ENCODE data around the gene VIL1.
A peak's percentile ranks its signal among the peaks of the same experiment; 100 is the strongest.

VIL1 gene

GRCh38 chr2:218405086-218405745, 13.7 kb upstream of the VIL1 start:
- Histone ChIP-seq H3K27ac (peak overlapping the region; percentile 99), H3K4me1 (ENCODE audit: control insufficient read depth in 1 of 2, insufficient read depth in 1 of 2, low read depth in 1 of 2, low read length in 1 of 2) (peaks cover 72 to 74% of the 10 kb centered on the region in 2 experiments), H3K27me3 (no peaks in the 10 kb centered on the region), H3K9me3 (no peaks in the 10 kb centered on the region), H3K36me3 (peaks cover 46% of the 10 kb centered on the region), H3K4me3 (ENCODE audit: low read depth in 1 of 2, low read length in 1 of 2) (peak overlapping the region; percentile 60 to 78)
- TF ChIP-seq CTCF (IDR thresholded peaks at IDR 0.05) = no peak

GRCh38 chr2:218405746-218406208, 13.1 kb upstream of the VIL1 start:
- peak overlapping the region; percentile 99 for H3K27ac ChIP-seq
- no peak for TF ChIP-seq CTCF (IDR thresholded peaks at IDR 0.05)
- H3K4me3 ChIP-seq (ENCODE audit: low read depth in 1 of 2, low read length in 1 of 2) = peak overlapping the region; percentile 60 to 78
- H3K9me3 ChIP-seq = no peaks in the 10 kb centered on the region
- H3K4me1 ChIP-seq (ENCODE audit: control insufficient read depth in 1 of 2, insufficient read depth in 1 of 2, low read depth in 1 of 2, low read length in 1 of 2) = peaks cover 72 to 74% of the 10 kb centered on the region in 2 experiments
- peaks cover 46% of the 10 kb centered on the region for H3K36me3 ChIP-seq
- H3K27me3 ChIP-seq = no peaks in the 10 kb centered on the region

GRCh38 chr2:218406209-218406948, 12.5 kb upstream of the VIL1 start:
- H3K4me1 ChIP-seq (ENCODE audit: control insufficient read depth in 1 of 2, insufficient read depth in 1 of 2, low read depth in 1 of 2, low read length in 1 of 2) = peaks cover 68% of the 10 kb centered on the region in 2 experiments
- H3K27me3 ChIP-seq = no peaks in the 10 kb centered on the region
- H3K27ac ChIP-seq = peak overlapping the region; percentile 99
- peaks cover 46% of the 10 kb centered on the region for H3K36me3 ChIP-seq
- TF ChIP-seq CTCF (IDR thresholded peaks at IDR 0.05) = peak; percentile 95
- no peaks in the 10 kb centered on the region for H3K9me3 ChIP-seq
- peak overlapping the region; percentile 60 to 78 for H3K4me3 ChIP-seq (ENCODE audit: low read depth in 1 of 2, low read length in 1 of 2)

GRCh38 chr2:218406949-218407618, 11.8 kb upstream of the VIL1 start:
- Histone ChIP-seq H3K27ac (peak overlapping the region; percentile 99), H3K4me3 (ENCODE audit: low read depth in 1 of 2, low read length in 1 of 2) (peak overlapping the region; percentile 60 to 78), H3K27me3 (no peaks in the 10 kb centered on the region), H3K4me1 (ENCODE audit: control insufficient read depth in 1 of 2, insufficient read depth in 1 of 2, low read depth in 1 of 2, low read length in 1 of 2) (peaks cover 60 to 61% of the 10 kb centered on the region in 2 experiments), H3K36me3 (peaks cover 39% of the 10 kb centered on the region), H3K9me3 (no peaks in the 10 kb centered on the region)
- no peak for TF ChIP-seq CTCF (IDR thresholded peaks at IDR 0.05)

GRCh38 chr2:218407717-218408116, 11.2 kb upstream of the VIL1 start:
- peaks cover 33% of the 10 kb centered on the region for H3K36me3 ChIP-seq
- no peak for TF ChIP-seq CTCF (IDR thresholded peaks at IDR 0.05)
- H3K9me3 ChIP-seq = no peaks in the 10 kb centered on the region
- peaks cover 55 to 60% of the 10 kb centered on the region in 2 experiments for H3K4me1 ChIP-seq (ENCODE audit: control insufficient read depth in 1 of 2, insufficient read depth in 1 of 2, low read depth in 1 of 2, low read length in 1 of 2)
- peak overlapping the region; percentile 99 for H3K27ac ChIP-seq
- H3K4me3 ChIP-seq (ENCODE audit: low read depth in 1 of 2, low read length in 1 of 2) = peak overlapping the region in 1 of 2 experiments; percentile 78
- H3K27me3 ChIP-seq = no peaks in the 10 kb centered on the region

Data from neutrophil (primary cell).